HepG2 (cell line): Measurements from ENCODE around the gene ZNF48. TPM values are rescaled to one million over a fixed set of nuclear protein-coding genes. Genes with fewer than 3 reads are reported as not detected.

Source experiments
- CEBPG ChIP-seq: IDR thresholded peaks from 2 replicates; pipeline ENCODE4 v1.6.1; 2016
- CHD4 ChIP-seq: fragments of 200-600 bp; sonication (generic); IDR thresholded peaks from 2 replicates; pipeline ENCODE4 v1.7.0; 2017; ENCODE audit warnings: mild to moderate bottlenecking, low read length, borderline replicate concordance
- ELF3 ChIP-seq: IDR thresholded peaks from 2 replicates; pipeline ENCODE4 v1.6.1; 2016; ENCODE audit warnings: missing genetic modification reagents, missing compliant biosample characterization
- HMG20A ChIP-seq: IDR thresholded peaks from 2 replicates; pipeline ENCODE4 v1.6.1; 2016; ENCODE audit warnings: borderline replicate concordance
- HMG20B ChIP-seq: conservative IDR thresholded peaks from 2 replicates; pipeline ENCODE4 v1.6.1; 2016; ENCODE audit warnings: missing genetic modification reagents, missing compliant biosample characterization
- JARID2 ChIP-seq: sonication (generic); formaldehyde crosslinking; IDR thresholded peaks from 2 replicates; pipeline ENCODE4 v1.8.1; 2023; ENCODE audit warnings: missing genetic modification reagents, inconsistent platforms; ENCODE audit not compliant: insufficient replicate concordance
- PATZ1 ChIP-seq: sonication (generic); formaldehyde crosslinking; IDR thresholded peaks from 2 replicates; pipeline ENCODE4 v1.4.0; 2020; ENCODE audit warnings: missing genetic modification reagents
- PITX1 ChIP-seq: sonication (generic); formaldehyde crosslinking; IDR thresholded peaks from 2 replicates; pipeline ENCODE4 v1.5.1; 2020; ENCODE audit warnings: mild to moderate bottlenecking, missing genetic modification reagents
- POLR2AphosphoS5 ChIP-seq: IDR thresholded peaks from 2 replicates; pipeline ENCODE4 v1.6.1; 2012; ENCODE audit warnings: low read depth, low read length
- ZC3H4 ChIP-seq: sonication (generic); formaldehyde crosslinking; IDR thresholded peaks from 2 replicates; pipeline ENCODE4 v1.4.0; 2020; ENCODE audit warnings: missing genetic modification reagents, borderline replicate concordance
- ZNF335 ChIP-seq: sonication (generic); formaldehyde crosslinking; IDR thresholded peaks from 2 replicates; pipeline ENCODE4 v1.4.0; 2020; ENCODE audit warnings: missing genetic modification reagents
- ZNF354B ChIP-seq: sonication (generic); formaldehyde crosslinking; IDR thresholded peaks from 2 replicates; pipeline ENCODE4 v1.8.0; 2022; ENCODE audit warnings: mild to moderate bottlenecking, missing genetic modification reagents
- ZNF44 ChIP-seq: sonication (generic); formaldehyde crosslinking; IDR thresholded peaks from 2 replicates; pipeline ENCODE4 v1.5.1; 2020; ENCODE audit warnings: mild to moderate bottlenecking, missing genetic modification reagents
- ZNF484 ChIP-seq: sonication (generic); formaldehyde crosslinking; IDR thresholded peaks from 2 replicates; pipeline ENCODE4 v1.5.1; 2020; ENCODE audit warnings: mild to moderate bottlenecking, low read depth, missing genetic modification reagents, borderline replicate concordance
- ZNF597 ChIP-seq: sonication (generic); formaldehyde crosslinking; IDR thresholded peaks from 2 replicates; pipeline ENCODE4 v1.5.0; 2020; ENCODE audit warnings: missing genetic modification reagents
- ZNF749 ChIP-seq: sonication (generic); formaldehyde crosslinking; IDR thresholded peaks from 2 replicates; pipeline ENCODE4 v1.8.0; 2022; ENCODE audit warnings: mild to moderate bottlenecking, missing genetic modification reagents, moderate library complexity, borderline replicate concordance
- ZNF781 ChIP-seq: sonication (generic); formaldehyde crosslinking; IDR thresholded peaks from 2 replicates; pipeline ENCODE4 v1.5.1; 2020; ENCODE audit warnings: borderline replicate concordance, mild to moderate bottlenecking, missing genetic modification reagents; ENCODE audit errors: not compliant biosample characterization
- ZSCAN12 ChIP-seq: sonication (generic); formaldehyde crosslinking; IDR thresholded peaks from 2 replicates; pipeline ENCODE4 v1.9.0; 2021; ENCODE audit warnings: mild to moderate bottlenecking, missing genetic modification reagents
- ZSCAN21 ChIP-seq: sonication (generic); formaldehyde crosslinking; IDR thresholded peaks from 2 replicates; pipeline ENCODE4 v1.8.0; 2022; ENCODE audit warnings: mild to moderate bottlenecking, missing genetic modification reagents, moderate library complexity, borderline replicate concordance
- polyA plus RNA-seq, 8 experiments: library from polyadenylated mRNA; depleted of rRNA in 3 of 8; stranded (reverse) in 7 of 8; unstranded in 1 of 8; fragments of >200 nt; fragmentation: Illumina TruSeq in 4 of 8; extraction: Trizol in 4 of 8; gene quantifications; 2 replicates each; pipeline versions ENCODE4 v1.2.1 to v1.2.3, GENCODE V29; 2011 to 2016; ENCODE audit warnings: low read depth in 4 of 8, missing spikeins in 1 of 8, mixed read lengths in 1 of 8; ENCODE audit not compliant: insufficient read depth in 1 of 8
- total RNA-seq, 5 experiments: library from RNA; depleted of rRNA; stranded (reverse); fragments of >200 nt; fragmentation: Illumina TruSeq; extraction: Trizol; gene quantifications; 2 replicates each; pipeline ENCODE4 v1.2.3, GENCODE V29; 2016; ENCODE audit warnings: low read depth in 1 of 5
- TF ChIP-seq, protein P1 (sequence below): sonication (generic); formaldehyde crosslinking; IDR thresholded peaks from 2 replicates; pipeline ENCODE4 v1.4.0; 2020; ENCODE audit warnings: mild to moderate bottlenecking, missing genetic modification reagents
- TF ChIP-seq, protein P2 (sequence below): sonication (generic); formaldehyde crosslinking; IDR thresholded peaks from 2 replicates; pipeline ENCODE4 v1.8.1; 2023; ENCODE audit warnings: missing genetic modification reagents, inconsistent platforms, borderline replicate concordance
- TF ChIP-seq, protein P3 (sequence below): sonication (generic); formaldehyde crosslinking; IDR thresholded peaks from 2 replicates; pipeline ENCODE4 v1.8.1; 2023; ENCODE audit warnings: mild to moderate bottlenecking, missing genetic modification reagents
- TF ChIP-seq, protein P4 (sequence below): sonication (generic); formaldehyde crosslinking; IDR thresholded peaks from 2 replicates; pipeline ENCODE4 v1.8.0; 2022; ENCODE audit warnings: missing genetic modification reagents, mild to moderate bottlenecking, inconsistent platforms, borderline replicate concordance

Gene ZNF48
- total and polyA plus RNA-seq, 2 of the 13 experiments (the other 11 are each of a cell fraction or from before 2014, with no cell fraction given) = 9.9 to 12.3 TPM

- TF ChIP-seq ZNF597 (CRISPR knock-in tag) (no peak), ELF3 (CRISPR knock-in tag) (no peak), ZNF354B (CRISPR knock-in tag) (no peak), HMG20A (CRISPR knock-in tag) (no peak), CEBPG (CRISPR knock-in tag) (no peak), HMG20B (CRISPR knock-in tag) (no peak), ZNF44 (CRISPR knock-in tag) (no peak), PITX1 (no peak; the same call in 1 of the 2 replicates), ZNF749 (CRISPR knock-in tag) (0 out of 2 replicates have a peak, but pooled peaks have one; percentile 7), ZNF335 (no peak), ZNF484 (CRISPR knock-in tag) (no peak), ZC3H4 (no peak), JARID2 (CRISPR knock-in tag) (no peak), PATZ1 (CRISPR knock-in tag) (no peak), POLR2AphosphoS5 (0 out of 2 replicates have a peak, but pooled peaks have one; percentile 6), ZSCAN21 (CRISPR knock-in tag) (no peak), ZSCAN12 (CRISPR knock-in tag) (no peak), ZNF781 (CRISPR knock-in tag) (no peak), CHD4 (no peak; the same call in 1 of the 2 replicates)
- TF ChIP-seq, protein P1, sequence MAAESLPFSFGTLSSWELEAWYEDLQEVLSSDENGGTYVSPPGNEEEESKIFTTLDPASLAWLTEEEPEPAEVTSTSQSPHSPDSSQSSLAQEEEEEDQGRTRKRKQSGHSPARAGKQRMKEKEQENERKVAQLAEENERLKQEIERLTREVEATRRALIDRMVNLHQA (CRISPR knock-in tag) = no peak
- TF ChIP-seq, protein P2, sequence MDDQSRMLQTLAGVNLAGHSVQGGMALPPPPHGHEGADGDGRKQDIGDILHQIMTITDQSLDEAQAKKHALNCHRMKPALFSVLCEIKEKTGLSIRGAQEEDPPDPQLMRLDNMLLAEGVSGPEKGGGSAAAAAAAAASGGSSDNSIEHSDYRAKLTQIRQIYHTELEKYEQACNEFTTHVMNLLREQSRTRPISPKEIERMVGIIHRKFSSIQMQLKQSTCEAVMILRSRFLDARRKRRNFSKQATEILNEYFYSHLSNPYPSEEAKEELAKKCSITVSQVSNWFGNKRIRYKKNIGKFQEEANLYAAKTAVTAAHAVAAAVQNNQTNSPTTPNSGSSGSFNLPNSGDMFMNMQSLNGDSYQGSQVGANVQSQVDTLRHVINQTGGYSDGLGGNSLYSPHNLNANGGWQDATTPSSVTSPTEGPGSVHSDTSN (CRISPR knock-in tag) = no peak
- TF ChIP-seq, protein P3, sequence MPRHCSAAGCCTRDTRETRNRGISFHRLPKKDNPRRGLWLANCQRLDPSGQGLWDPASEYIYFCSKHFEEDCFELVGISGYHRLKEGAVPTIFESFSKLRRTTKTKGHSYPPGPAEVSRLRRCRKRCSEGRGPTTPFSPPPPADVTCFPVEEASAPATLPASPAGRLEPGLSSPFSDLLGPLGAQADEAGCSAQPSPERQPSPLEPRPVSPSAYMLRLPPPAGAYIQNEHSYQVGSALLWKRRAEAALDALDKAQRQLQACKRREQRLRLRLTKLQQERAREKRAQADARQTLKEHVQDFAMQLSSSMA (CRISPR knock-in tag) = no peak
- TF ChIP-seq, protein P4, sequence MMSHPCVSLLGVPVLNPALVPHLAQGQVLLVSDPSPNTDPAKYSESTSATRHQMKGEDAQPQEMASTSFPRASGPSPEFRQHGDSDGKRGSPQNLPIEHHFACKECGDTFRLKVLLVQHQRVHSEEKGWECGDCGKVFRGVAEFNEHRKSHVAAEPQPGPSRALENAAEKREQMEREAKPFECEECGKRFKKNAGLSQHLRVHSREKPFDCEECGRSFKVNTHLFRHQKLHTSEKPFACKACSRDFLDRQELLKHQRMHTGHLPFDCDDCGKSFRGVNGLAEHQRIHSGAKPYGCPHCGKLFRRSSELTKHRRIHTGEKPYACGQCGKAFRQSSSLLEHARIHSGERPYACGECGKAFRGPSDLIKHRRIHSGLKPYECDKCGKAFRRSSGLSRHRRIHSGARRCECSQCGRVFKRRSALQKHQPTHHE = 0 out of 2 replicates have a peak, but pooled peaks have one; percentile 14
Observed at GRCh38 chr16:30355954-30356308, 39.3 kb upstream of the ZNF48 start (continued).
